Measurements from ENCODE around the gene DISP3. TPM values are rescaled to one million over a fixed set of nuclear protein-coding genes. Genes with fewer than 3 reads are reported as not detected.

Gene DISP3
- total and polyA plus RNA-seq, 8 donors: 0.13 to 6.7 (median 0.74) TPM

DNA sequence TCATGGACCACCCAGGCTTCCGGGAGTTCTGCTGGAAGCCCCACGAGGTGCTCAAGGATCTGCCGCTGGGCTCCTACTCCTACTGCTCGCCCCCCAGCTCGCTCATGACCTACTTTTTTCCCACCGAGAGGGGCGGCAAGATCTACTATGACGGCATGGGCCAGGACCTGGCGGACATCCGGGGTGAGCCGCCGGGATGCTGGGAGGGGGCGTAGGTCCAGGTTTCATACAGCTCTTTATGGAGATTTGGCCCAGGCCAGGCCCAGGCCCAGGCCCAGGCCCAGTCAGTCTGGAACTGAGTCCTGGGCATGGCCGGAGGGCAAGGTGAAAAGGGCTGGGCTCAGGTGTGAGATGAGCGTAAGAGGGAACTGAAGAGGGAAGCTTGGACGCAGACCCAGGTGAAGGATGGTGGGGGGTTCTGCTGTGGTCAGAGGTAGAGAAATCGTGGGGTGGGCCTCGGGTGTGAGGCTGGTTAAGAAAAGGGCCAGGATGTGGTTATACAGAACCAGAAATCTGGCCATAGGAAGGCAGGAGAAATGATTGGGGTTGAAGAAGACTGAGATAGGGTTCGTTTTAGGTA, 23.0 kb downstream of the DISP3 start:
- FAIRE-seq (no peak), DNase-seq (no peak)
- 62 to 67% methylated on average over 19 of the region's 19 CpGs for WGBS, 2 donors

GRCh38 chr1:11502516-11502915, 23.6 kb downstream of the DISP3 start:
- Histone ChIP-seq H3K4me1 (no peaks in the 10 kb centered on the region), H3K9me3 (peaks cover 0 to 3% (median 0%) of the 10 kb centered on the region in 4 donors), H3K27ac (no peak overlapping the region), H3K27me3 (peaks cover 0 to 9% (median 0%) of the 10 kb centered on the region in 4 donors), H3K4me3 (no peak overlapping the region), H3K36me3 (no peaks in the 10 kb centered on the region)
- 78 to 95% methylated on average over 5 of the region's 5 CpGs for WGBS, 2 donors
- no peak for DNase-seq
- ATAC-seq: no peak
- TF ChIP-seq, protein P1, sequence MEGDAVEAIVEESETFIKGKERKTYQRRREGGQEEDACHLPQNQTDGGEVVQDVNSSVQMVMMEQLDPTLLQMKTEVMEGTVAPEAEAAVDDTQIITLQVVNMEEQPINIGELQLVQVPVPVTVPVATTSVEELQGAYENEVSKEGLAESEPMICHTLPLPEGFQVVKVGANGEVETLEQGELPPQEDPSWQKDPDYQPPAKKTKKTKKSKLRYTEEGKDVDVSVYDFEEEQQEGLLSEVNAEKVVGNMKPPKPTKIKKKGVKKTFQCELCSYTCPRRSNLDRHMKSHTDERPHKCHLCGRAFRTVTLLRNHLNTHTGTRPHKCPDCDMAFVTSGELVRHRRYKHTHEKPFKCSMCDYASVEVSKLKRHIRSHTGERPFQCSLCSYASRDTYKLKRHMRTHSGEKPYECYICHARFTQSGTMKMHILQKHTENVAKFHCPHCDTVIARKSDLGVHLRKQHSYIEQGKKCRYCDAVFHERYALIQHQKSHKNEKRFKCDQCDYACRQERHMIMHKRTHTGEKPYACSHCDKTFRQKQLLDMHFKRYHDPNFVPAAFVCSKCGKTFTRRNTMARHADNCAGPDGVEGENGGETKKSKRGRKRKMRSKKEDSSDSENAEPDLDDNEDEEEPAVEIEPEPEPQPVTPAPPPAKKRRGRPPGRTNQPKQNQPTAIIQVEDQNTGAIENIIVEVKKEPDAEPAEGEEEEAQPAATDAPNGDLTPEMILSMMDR (IDR thresholded peaks at IDR 0.05): no peak
- FAIRE-seq: no peak
- intact Hi-C loops (cut with DNase I): no loop called here

More for the DNA sequence above, 23.0 kb downstream of the DISP3 start:
- H3K4me3 ChIP-seq: no peak overlapping the region
- intact Hi-C loops (cut with DNase I): no loop called here
- H3K27me3 ChIP-seq: peaks cover 0 to 9% (median 0%) of the 10 kb centered on the region in 4 donors
- TF ChIP-seq, protein P1 (IDR thresholded peaks at IDR 0.05): no peak
- no peak for ATAC-seq
- H3K4me1 ChIP-seq: no peaks in the 10 kb centered on the region
- no peak overlapping the region for H3K27ac ChIP-seq
- H3K36me3 ChIP-seq: no peaks in the 10 kb centered on the region
- H3K9me3 ChIP-seq: peaks cover 0 to 3% (median 0%) of the 10 kb centered on the region in 4 donors

GRCh38 chr1:11504599-11504998, 25.6 kb downstream of the DISP3 start:
- peaks cover 0 to 9% (median 0%) of the 10 kb centered on the region in 4 donors for H3K27me3 ChIP-seq
- H3K4me3 ChIP-seq: no peak overlapping the region
- no peaks in the 10 kb centered on the region for H3K36me3 ChIP-seq
- intact Hi-C loops (cut with DNase I): no loop called here
- ATAC-seq (no peak), DNase-seq (no peak), FAIRE-seq (no peak)
- H3K9me3 ChIP-seq: peaks cover 0 to 3% (median 0%) of the 10 kb centered on the region in 4 donors
- H3K27ac ChIP-seq: no peak overlapping the region
- TF ChIP-seq, protein P1 (IDR thresholded peaks at IDR 0.05): no peak
- H3K4me1 ChIP-seq: no peaks in the 10 kb centered on the region
- 59 to 72% methylated on average over 3 of the region's 3 CpGs for WGBS, 2 donors

DNA sequence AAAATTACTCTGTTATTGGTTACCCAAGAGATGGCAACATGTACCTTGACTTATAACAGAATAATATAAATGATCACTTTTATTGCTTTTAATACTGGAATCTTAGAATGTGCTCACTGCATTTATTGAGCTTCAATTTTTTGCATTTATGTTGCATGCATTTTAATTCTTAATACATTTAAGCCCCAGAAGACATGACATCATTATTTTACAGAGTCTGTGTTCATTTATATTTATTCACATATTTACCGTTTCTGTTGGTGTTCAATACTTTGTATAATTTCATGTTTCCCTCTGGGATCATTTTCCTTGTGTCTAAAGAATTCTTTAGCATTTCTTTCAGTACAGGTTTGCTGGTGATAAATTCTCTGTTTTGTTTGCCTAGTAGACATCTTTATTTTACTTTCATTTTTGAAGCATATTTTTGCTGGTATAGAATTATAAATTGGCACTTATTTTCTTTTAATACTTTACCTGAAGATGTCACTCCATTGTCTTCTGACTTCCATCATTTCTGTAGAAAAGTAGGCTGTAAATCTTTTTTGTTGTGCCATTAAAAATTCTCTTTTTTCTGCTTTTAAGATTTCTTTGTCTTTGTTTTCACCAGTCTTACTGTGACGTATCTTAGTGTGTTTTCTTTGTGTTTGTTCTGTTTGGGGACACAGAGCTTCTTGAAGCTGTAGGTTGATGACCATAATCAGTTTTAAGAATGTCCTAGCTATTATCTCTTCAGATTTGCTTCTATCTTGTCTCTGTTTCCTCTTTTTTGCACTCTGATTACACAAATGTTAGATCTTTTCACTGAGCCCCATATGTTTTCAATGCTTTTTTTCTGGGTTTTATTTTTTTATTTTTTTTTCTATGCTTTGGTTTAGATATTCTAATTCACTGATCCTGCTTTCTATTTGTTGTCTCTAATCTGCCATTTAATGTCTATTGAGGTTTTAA, 26.9 kb downstream of the DISP3 start:
- Histone ChIP-seq H3K27ac (no peak overlapping the region), H3K4me3 (no peak overlapping the region), H3K36me3 (no peaks in the 10 kb centered on the region), H3K27me3 (peaks cover 0 to 8% (median 0%) of the 10 kb centered on the region in 4 donors), H3K9me3 (peaks cover 0 to 3% (median 0%) of the 10 kb centered on the region in 4 donors), H3K4me1 (no peaks in the 10 kb centered on the region)
- WGBS, 2 donors: 65 to 81% methylated on average over 2 of the region's 2 CpGs
- TF ChIP-seq, protein P1 (IDR thresholded peaks at IDR 0.05): no peak
- ATAC-seq: no peak
- intact Hi-C loops (cut with DNase I): no loop called here
- no peak for FAIRE-seq
- DNase-seq: no peak

Measured in pancreas (tissue), 10 donors.